GM23248 (cell line): Measurements from ENCODE around the gene SHISA9. TPM values are rescaled to one million over a fixed set of nuclear protein-coding genes. Genes with fewer than 3 reads are reported as not detected.

Experiments used
- DNase-seq: peaks from one replicate; pipeline ENCODE4 v3.0.0-alpha.2; 2015
- H2AFZ ChIP-seq: fragments of 200-600 bp; sonication (generic); 2 replicates; pipeline ENCODE4 v1.6.1; 2016; ENCODE audit warnings: antibody characterized with exemption
- H3F3A ChIP-seq: fragments of 200-600 bp; sonication (generic); 2 replicates; pipeline ENCODE4 v1.6.1; 2016; ENCODE audit warnings: mild to moderate bottlenecking, antibody characterized with exemption, mixed run types; ENCODE audit not compliant: insufficient read depth
- H3K27ac ChIP-seq: fragments of 200-600 bp; sonication (generic); 2 replicates; pipeline ENCODE4 v1.5.1; 2016; ENCODE audit warnings: mild to moderate bottlenecking
- H3K27me3 ChIP-seq: fragments of 200-600 bp; sonication (generic); replicated peaks from 2 replicates; pipeline ENCODE4 v1.6.1; 2016; ENCODE audit warnings: mild to moderate bottlenecking; ENCODE audit not compliant: insufficient read depth
- H3K36me3 ChIP-seq: fragments of 200-600 bp; sonication (generic); 2 replicates; pipeline ENCODE4 v1.6.1; 2016; ENCODE audit warnings: low read depth, mild to moderate bottlenecking
- H3K4me1 ChIP-seq: fragments of 200-600 bp; sonication (generic); 2 replicates; pipeline ENCODE4 v1.6.1; 2016; ENCODE audit warnings: mild to moderate bottlenecking; ENCODE audit not compliant: insufficient read depth
- H3K4me2 ChIP-seq: fragments of 200-600 bp; sonication (generic); one replicate; pipeline ENCODE4 v1.6.1; 2016; ENCODE audit warnings: mild to moderate bottlenecking; ENCODE audit not compliant: unreplicated experiment
- H3K4me3 ChIP-seq: fragments of 200-600 bp; sonication (generic); 2 replicates; pipeline ENCODE4 v1.5.1; 2016; ENCODE audit warnings: mild to moderate bottlenecking
- H3K79me2 ChIP-seq: fragments of 200-600 bp; sonication (generic); 2 replicates; pipeline ENCODE4 v1.6.1; 2016; ENCODE audit warnings: mild to moderate bottlenecking; ENCODE audit not compliant: insufficient read depth
- H3K9ac ChIP-seq: fragments of 200-600 bp; sonication (generic); 2 replicates; pipeline ENCODE4 v1.6.1; 2016; ENCODE audit warnings: mild to moderate bottlenecking
- H3K9me2 ChIP-seq: fragments of 200-600 bp; sonication (generic); 2 replicates; pipeline ENCODE4 v1.6.1; 2016; ENCODE audit warnings: mixed run types, mild to moderate bottlenecking, moderate library complexity; ENCODE audit not compliant: insufficient read depth
- H3K9me3 ChIP-seq: fragments of 200-600 bp; sonication (generic); one replicate; pipeline ENCODE4 v1.6.1; 2017; ENCODE audit warnings: low read depth
- H4K20me1 ChIP-seq: fragments of 200-600 bp; sonication (generic); 2 replicates; pipeline ENCODE4 v1.6.0; 2016; ENCODE audit not compliant: insufficient read depth
- EZH2 ChIP-seq: fragments of 200-600 bp; sonication (generic); IDR thresholded peaks from 2 replicates; pipeline ENCODE4 v1.6.1; 2018; ENCODE audit warnings: antibody characterized with exemption, mild to moderate bottlenecking; ENCODE audit not compliant: insufficient read depth, poor library complexity, severe bottlenecking
- EZH2phosphoT487 ChIP-seq: fragments of 200-600 bp; sonication (generic); IDR thresholded peaks from 2 replicates; pipeline ENCODE4 v1.6.1; 2018; ENCODE audit warnings: antibody characterized with exemption, moderate library complexity, mild to moderate bottlenecking, low read depth; ENCODE audit not compliant: insufficient read depth
- WGBS, 2 experiments: methylation state at CpG; one replicate each; pipeline ENCODE4 v1.1.6; 2015 to 2017; ENCODE audit warnings: low lambda C conversion rate in 2 of 2, low coverage in 1 of 2; ENCODE audit errors: missing lambda C conversion rate in 2 of 2; 5-methylcytosine and 5-hydroxymethylcytosine counted together
- in situ Hi-C: fragments of 300-500 bp; cut with MboI; formaldehyde crosslinking; loops from 2 replicates; pipeline ENCODE4 v1.15.0; 2020
- polyA plus RNA-seq: library from polyadenylated mRNA; unstranded; fragments of >200 nt; fragmentation: Nextera tagmentation; extraction: Ambion mirVana; gene quantifications from 2 replicates; pipeline ENCODE4 v1.2.1, GENCODE V29; 2016
- total RNA-seq: library from RNA; depleted of rRNA; stranded (reverse); fragments of >200 nt; shearing (Covaris generic); gene quantifications from 2 replicates; pipeline ENCODE4 v1.2.3, GENCODE V29; 2014

SHISA9 gene
- total and polyA plus RNA-seq, 2 experiments from 2014 or later: not detected

DNA sequence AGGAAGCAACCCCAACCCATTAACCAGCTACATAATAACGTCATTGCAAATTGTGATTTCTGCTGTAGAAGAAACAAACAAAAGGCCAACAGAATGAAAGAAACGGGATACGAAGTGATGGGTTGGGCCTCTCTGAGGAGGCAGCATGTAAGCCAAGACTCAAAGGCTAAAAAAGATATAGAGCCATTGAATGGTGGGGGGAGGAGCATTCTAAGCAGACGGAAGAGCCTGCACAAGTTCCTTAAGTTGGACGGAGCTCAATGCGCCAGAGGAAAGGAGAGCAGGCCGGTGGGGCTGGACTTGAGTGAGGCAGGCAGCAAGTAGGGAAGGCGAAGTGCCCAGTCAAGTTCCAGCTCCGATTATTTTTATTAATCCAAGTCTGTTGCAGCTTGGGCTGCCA, 160.3 kb downstream of the SHISA9 start:
- TF ChIP-seq EZH2 (no peak), EZH2phosphoT487 (no peak)
- no peak overlapping the region for H3K4me2 ChIP-seq
- H3K79me2 ChIP-seq: no peaks in the 10 kb centered on the region
- in situ Hi-C loops: no loop called here
- no peak overlapping the region for H2AFZ ChIP-seq
- H4K20me1 ChIP-seq: no peaks in the 10 kb centered on the region
- no peak for DNase-seq
- H3K9me3 ChIP-seq: no peaks in the 10 kb centered on the region
- no peaks in the 10 kb centered on the region for H3F3A ChIP-seq
- no peak overlapping the region for H3K4me3 ChIP-seq
- no peaks in the 10 kb centered on the region for H3K4me1 ChIP-seq
- no peak overlapping the region for H3K27ac ChIP-seq
- 30 to 33% methylated on average over 9 of the region's 9 CpGs for WGBS, 2 experiments
- H3K9me2 ChIP-seq: no peaks in the 10 kb centered on the region
- H3K9ac ChIP-seq: no peak overlapping the region
- H3K36me3 ChIP-seq: no peaks in the 10 kb centered on the region
- H3K27me3 ChIP-seq: no peaks in the 10 kb centered on the region

DNA sequence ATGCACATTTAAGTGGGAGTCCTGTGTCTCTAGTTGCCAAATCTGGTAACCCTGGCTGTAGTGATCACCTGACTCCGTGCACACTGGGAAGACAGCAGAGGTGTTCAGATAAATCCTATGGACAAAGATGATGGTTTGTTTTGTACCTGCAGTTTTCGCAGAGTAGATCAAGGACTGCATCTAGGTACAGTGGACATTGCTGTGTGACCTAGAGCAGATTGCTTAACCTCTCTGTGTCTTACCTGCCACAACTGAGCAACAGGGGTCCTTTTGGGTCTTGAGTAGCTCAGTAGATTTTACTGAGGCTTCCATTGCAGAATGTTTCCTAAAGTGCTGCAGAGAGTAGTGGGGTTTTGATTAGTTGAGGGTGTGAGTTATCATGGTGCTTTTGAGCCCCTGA, 160.8 kb downstream of the SHISA9 start:
- Histone ChIP-seq H3K36me3 (no peaks in the 10 kb centered on the region), H3K4me1 (no peaks in the 10 kb centered on the region), H3K4me2 (no peak overlapping the region), H3K79me2 (no peaks in the 10 kb centered on the region), H3K4me3 (no peak overlapping the region), H3K9ac (no peak overlapping the region), H3K9me3 (no peaks in the 10 kb centered on the region), H3K27me3 (no peaks in the 10 kb centered on the region), H3F3A (no peaks in the 10 kb centered on the region), H2AFZ (no peak overlapping the region), H3K9me2 (no peaks in the 10 kb centered on the region), H3K27ac (no peak overlapping the region), H4K20me1 (no peaks in the 10 kb centered on the region)
- TF ChIP-seq EZH2phosphoT487 (no peak), EZH2 (no peak)
- in situ Hi-C loops: no loop called here
- DNase-seq: no peak
- 29 to 51% methylated on average over 2 of the region's 2 CpGs for WGBS, 2 experiments

DNA sequence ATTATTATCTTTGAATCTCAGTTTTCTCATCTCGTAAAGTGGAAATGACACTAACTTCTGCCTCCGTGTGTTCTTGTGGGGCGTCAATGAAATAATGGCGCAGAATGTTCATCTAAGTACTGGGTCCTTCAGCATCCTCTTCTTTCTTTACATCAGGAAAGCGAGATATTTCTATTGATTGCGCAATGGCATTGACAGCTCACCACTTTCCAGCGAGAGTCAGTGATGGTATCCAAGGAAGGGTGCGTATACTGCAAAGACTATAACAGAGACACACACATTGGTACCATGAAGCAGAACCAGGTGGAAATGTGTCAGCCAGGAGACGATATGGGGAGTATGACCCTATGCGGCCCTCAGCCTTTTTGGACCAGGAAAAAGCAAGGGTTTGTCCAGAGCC, 162.1 kb downstream of the SHISA9 start:
- Histone ChIP-seq H3K79me2 (no peaks in the 10 kb centered on the region), H3K9me2 (no peaks in the 10 kb centered on the region), H3K4me2 (no peak overlapping the region), H3K36me3 (no peaks in the 10 kb centered on the region), H3K9ac (no peak overlapping the region), H3K27ac (no peak overlapping the region), H3K4me1 (no peaks in the 10 kb centered on the region), H3K27me3 (no peaks in the 10 kb centered on the region), H2AFZ (no peak overlapping the region), H4K20me1 (no peaks in the 10 kb centered on the region), H3F3A (no peaks in the 10 kb centered on the region), H3K9me3 (no peaks in the 10 kb centered on the region), H3K4me3 (no peak overlapping the region)
- 47 to 52% methylated on average over 10 of the region's 10 CpGs for WGBS, 2 experiments
- TF ChIP-seq EZH2 (no peak), EZH2phosphoT487 (no peak)
- in situ Hi-C loops: no loop called here
- no peak for DNase-seq

DNA sequence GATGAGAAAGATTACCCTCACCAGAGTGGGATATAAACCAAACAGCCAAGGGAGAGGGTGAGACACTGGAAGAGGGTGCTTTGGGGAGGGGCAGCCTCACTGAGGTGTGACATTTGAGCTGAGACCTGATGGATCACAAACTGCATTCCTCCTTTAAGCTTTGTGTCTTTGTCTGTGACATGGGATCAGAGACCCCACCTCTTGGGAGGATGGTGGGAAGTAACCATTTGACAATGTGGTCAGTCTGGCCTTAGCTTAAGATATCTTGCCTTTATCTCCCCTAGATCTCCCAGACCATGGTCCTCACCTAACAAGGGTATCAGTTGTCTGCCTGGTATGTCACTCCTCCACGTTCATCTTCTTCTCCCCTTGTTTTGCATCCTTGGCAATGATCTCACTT, 163.4 kb downstream of the SHISA9 start:
- 0% methylated on average over 1 of the region's 1 CpG for WGBS, 2 experiments
- H3K79me2 ChIP-seq: no peaks in the 10 kb centered on the region
- H2AFZ ChIP-seq: no peak overlapping the region
- no peaks in the 10 kb centered on the region for H3K36me3 ChIP-seq
- no peak for DNase-seq
- in situ Hi-C loops: no loop called here
- H3K9me2 ChIP-seq: no peaks in the 10 kb centered on the region
- no peak overlapping the region for H3K9ac ChIP-seq
- H3K4me3 ChIP-seq: no peak overlapping the region
- no peaks in the 10 kb centered on the region for H3K27me3 ChIP-seq
- H3K4me2 ChIP-seq: no peak overlapping the region
- no peaks in the 10 kb centered on the region for H4K20me1 ChIP-seq
- no peak overlapping the region for H3K27ac ChIP-seq
- no peak for TF ChIP-seq EZH2phosphoT487
- TF ChIP-seq EZH2: no peak
- H3K4me1 ChIP-seq: no peaks in the 10 kb centered on the region
- no peaks in the 10 kb centered on the region for H3K9me3 ChIP-seq
- peaks cover 8% of the 10 kb centered on the region; the same call in 1 of the 2 replicates for H3F3A ChIP-seq

DNA sequence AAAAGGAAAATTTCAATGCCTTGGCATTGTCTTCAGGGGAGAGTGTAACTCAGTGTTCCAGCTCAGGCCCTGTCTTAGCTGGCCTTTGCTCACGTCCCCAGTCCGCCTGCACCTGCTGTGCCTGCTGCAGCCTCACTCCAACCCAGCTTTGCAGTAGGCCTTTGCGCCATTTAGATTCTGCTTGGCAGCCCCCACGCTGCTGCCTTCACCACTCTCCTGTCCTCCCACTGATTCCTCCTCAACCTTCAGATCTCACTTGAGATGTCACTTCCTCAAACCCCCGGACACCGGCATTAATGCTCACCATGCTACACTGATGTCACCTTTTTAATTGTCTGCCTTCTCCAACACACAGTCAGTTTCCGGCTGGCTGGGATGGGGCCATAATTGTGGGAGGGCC, 166.2 kb downstream of the SHISA9 start:
- no peak for DNase-seq
- Histone ChIP-seq H3K27me3 (no peaks in the 10 kb centered on the region), H3K9me2 (no peaks in the 10 kb centered on the region), H3F3A (peaks cover 8% of the 10 kb centered on the region; the same call in 1 of the 2 replicates), H3K36me3 (no peaks in the 10 kb centered on the region), H2AFZ (no peak overlapping the region), H3K4me1 (no peaks in the 10 kb centered on the region), H3K9ac (no peak overlapping the region), H3K9me3 (no peaks in the 10 kb centered on the region), H3K4me3 (no peak overlapping the region), H3K79me2 (no peaks in the 10 kb centered on the region), H3K27ac (no peak overlapping the region), H4K20me1 (no peaks in the 10 kb centered on the region), H3K4me2 (no peak overlapping the region)
- in situ Hi-C loops: no loop called here
- 27 to 30% methylated on average over 7 of the region's 7 CpGs for WGBS, 2 experiments
- TF ChIP-seq EZH2: no peak
- TF ChIP-seq EZH2phosphoT487: no peak
